Left renal pelvis (tissue), 4 donors: ENCODE measurements around the gene UVSSA. TPM values are rescaled to one million over a fixed set of nuclear protein-coding genes. Genes with fewer than 3 reads are reported as not detected.
"Not testable (repeated sequence)": the region's sequence is repeated elsewhere in the genome, so short reads cannot be mapped to it uniquely, and the experiment has no call there.

Source experiments
- DNase-seq, 4 donors: peaks; one replicate each; pipeline ENCODE4 v3.0.0-alpha.2; 2013; ENCODE audit warnings: low read depth in 4 of 4, low spot score in 3 of 4
- polyA plus RNA-seq, 4 donors: library from polyadenylated mRNA; unstranded; fragments of 120-200 nt; gene quantifications; one replicate each; pipeline ENCODE4 v1.2.1, GENCODE V29; 2013; ENCODE audit not compliant: insufficient read length in 4 of 4

Gene UVSSA
- polyA plus RNA-seq, 4 donors: 5.9 to 19.3 (median 11.3) TPM

DNA sequence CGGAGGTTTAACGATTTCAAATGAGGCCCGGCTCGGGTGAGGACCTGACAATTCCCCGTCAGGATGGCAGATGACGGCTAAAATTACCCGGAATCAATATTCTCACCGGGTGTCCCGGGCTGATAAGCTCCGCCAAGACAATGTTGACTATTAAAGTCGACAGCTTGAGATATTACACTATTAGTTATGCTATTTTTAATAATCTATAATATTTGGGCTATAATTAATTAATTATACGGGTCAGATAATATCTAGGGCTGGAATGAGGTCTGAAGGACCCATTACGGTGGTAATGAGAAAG, 68.6 kb downstream of the UVSSA start:
- DNase-seq: no peak

DNA sequence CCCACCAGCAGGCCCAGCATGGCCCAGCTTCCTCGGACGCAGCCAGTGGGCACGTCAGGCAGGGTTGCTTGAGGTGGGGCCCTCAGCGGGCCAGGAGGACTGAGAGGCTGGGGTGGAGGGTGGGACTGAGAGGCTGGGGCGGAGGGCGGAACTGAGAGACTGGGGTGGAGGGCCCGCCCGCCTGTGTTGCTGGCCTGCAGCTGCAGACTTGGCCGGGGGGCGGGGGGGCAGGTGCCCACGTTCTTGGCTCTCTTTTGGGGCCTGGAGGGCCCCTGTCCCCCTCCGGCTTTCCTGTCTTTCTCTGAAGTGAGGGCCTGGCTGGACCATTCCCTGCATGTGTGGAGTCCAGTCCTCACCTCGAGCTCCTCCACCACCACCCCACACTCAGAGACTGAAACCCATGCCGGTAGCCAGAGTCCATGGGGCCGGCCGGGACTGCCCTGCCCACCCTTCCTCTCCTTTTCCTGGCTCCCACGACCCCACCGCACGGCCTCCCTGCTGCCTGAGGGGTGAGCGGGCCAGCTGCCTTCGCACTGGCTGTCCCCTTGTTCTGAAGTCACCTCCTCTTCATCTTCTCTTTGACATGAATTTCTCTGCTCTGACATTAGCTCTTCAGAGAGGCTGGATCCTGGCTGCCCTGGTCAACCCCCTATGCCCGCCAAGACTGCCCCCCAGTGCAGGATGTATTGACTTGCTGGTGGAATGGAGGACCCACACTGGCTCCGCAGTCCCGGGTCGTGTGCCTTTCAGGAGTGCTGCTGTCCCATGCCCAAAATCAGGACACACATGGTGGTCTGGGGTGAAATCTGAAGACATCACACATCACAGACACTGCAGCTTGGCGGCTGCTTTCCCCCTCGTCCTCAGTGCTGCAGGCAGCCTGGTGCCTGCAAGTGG, 69.3 kb downstream of the UVSSA start:
- no peak for DNase-seq

DNA sequence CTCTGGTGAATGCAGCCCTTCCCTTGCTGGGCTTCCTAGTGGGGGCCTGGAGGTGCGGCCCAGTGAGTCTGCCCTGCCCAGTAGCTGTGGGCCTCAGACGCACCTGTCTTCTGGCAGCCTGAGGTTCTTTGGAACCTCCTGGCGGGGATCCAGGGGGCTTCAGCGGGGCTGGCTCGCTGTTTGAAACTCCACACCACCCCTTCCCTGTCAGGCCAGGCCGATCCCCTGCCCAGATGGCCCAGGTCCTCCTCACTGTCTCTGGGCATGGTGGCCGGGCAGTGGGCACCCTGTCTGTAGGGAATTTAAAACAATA, 69.9 kb downstream of the UVSSA start:
- no peak for DNase-seq

DNA sequence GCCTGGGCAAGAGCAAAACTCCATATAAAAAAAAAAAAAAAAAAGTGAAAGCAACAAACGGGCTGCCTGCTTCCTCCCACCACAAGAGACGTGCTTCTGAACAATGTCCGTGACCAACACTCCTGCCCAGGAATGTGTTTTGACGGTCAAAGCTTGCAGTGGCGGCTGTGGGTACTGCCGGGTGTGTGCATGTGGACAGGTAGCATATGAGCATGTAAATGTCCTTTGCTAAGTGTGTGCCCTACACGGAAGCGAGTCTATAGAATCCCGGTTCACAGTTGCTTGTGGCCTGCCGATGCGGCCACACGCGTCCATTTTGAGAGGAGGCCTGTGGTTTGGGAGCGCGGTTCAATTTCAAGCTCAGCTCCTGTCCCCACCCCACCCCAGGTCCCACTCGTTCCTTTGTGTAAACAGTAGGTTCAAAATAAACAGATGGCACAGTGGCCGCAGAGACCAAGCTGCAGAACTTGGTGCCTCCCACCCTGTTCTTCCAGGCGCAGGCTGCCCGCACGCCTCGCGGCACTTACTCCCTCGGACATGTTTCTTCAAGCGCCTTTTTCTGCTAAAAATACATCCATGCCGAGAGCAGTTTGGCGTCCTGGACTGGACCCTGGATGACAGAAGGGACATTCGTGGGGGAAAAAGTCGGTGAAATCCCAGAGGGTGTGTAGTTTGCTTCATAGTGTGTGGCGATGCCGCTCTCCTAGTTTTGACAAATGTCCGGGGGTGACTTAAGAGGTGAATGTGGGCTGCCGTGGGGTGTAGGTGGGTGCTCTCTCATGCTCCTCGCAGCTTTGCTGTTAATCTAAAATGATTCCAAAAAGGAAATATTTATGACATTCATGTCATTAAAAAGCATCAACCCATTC, 70.7 kb downstream of the UVSSA start:
- DNase-seq: no peak

DNA sequence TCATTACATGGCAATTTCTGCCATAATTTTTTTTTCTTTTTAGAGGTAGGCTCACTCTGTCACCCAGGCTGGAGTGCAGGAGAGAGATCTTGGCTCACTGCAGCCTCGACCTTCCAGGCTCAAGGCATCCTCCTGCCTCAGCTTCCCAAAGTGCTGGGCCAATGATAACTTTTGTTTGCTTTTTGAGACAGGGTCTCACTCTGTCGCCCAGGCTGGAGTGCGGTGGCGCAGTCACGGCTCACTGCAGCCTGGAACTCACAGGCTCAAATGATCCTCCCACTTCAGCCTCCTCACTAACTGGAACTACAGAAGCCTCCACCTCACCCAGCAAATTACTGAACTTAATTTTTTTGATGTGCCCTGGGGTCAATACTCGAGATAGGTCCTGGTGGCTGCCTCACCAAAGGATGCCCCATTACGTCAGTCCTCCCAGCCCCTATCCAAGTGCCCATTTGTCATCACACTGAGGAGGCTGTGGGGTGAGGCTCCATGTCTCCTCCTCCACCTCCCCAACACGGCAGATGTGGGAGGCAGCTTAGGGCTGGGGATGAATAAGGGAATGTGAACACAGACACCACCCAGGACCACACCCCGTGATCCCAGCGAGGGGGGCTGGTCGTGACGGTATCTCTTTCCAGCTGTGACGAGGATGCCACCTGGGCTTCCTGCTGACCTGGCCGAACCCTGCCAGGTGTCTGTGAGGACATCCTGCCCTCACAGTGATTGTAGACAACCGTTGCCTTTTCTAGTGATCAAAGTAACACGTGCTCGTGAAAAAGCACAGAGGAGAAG, 71.7 kb downstream of the UVSSA start:
- no peak for DNase-seq

DNA sequence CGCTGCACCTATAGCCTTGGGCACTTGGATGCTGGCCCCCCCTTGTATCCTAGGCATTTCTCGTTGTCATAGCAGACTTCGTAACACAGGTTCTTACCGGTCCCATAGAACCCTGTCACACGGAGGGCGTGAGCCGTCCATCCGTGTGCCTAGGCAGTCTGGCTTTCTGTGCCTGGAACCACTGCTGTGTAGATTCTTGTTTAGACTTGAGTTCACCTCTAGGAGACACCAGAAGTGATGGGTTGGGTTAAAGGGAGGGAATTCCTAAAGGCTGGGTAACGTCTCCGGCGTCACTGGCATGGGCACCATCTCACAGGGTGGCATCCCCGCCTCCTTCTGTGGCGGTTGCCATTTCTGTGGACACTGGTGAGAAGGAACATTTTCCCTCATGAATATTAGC, 72.7 kb downstream of the UVSSA start:
- no peak for DNase-seq

DNA sequence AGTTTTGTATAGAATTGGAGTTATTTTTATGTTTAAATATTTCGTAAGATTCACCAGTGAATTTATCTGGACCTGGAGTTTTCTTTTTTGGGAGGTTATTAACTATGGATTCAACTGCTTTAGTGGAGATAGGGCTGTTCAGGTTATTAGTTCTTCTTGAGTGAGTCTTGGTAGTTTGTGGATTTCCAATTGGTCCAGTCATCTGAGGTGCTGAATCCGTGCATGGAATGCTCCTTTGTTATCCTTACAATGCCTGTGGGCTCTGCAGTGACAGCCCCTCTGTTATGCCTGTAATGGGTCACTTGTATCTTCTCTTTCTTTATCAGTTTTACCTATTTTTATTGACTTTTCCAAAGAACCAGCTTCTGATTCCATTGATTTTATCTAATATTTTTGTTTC, 74.6 kb downstream of the UVSSA start:
- DNase-seq: no peak

DNA sequence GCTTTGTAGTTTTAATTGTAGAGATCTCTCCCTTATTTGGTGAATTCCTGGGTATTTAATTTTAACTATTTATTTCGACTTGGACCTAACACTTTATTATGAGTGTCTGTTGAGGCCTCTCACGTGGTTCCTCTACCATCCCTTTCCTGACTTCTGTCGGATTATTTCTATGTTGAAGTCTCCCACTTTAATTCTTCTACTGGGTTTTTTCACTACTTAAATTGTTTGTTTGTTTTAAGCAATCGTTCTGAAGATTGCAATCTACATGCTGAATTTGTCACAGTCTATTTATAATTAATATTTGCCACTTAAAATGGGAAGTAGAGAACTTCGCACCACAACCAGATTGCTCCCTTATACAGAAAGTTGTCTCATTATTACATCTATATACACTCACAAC, 80.0 kb downstream of the UVSSA start:
- DNase-seq: no peak

DNA sequence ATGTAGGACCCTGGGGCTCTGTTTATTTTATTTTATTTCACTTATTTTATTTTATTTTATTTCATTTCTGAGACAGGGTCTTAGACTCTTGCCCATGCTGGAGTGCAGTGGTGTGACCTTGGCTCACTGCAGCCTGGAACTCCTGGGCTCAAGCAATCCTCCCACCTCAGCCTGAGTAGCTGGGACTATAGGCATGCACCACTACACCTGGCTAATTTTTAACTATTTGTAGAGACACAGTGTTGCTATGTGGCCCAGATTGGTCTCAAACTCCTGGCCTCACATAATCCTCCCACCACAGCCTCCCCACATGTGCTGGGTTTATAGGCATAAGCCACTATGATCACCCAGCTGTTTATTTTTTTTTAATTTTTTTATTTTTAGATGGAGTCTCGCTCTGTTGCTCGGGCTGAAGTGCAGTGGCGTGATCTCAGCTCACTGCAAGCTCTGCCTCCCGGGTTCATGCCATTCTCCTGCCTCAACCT, 96.7 kb downstream of the UVSSA start:
- DNase-seq: not testable (repeated sequence)

Other genes starting within 250 kb of the UVSSA start
- gene RNF212, start 233.6 kb upstream of the UVSSA start, polyA plus RNA-seq: 10 to 100 TPM; 10.5 to 19.2 (median 15.8) TPM
- 10 to 100 TPM in 3 of 4 donors, 1 to 10 TPM in 1; 9.9 to 43.8 (median 12.8) TPM for gene SPON2, start 174.6 kb upstream of the UVSSA start, polyA plus RNA-seq
- gene CTBP1, start 98.1 kb upstream of the UVSSA start, polyA plus RNA-seq: 100 to 1,000 TPM; 120 to 170 (median 121) TPM
- gene MAEA, start 57.3 kb upstream of the UVSSA start, polyA plus RNA-seq: 10 to 100 TPM; 59.0 to 76.8 (median 65.0) TPM
- not detected for gene NKX1-1, start 59.2 kb downstream of the UVSSA start, polyA plus RNA-seq